Heart right ventricle (tissue), 16 donors: ENCODE measurements around the gene KPNA6. TPM values are rescaled to one million over a fixed set of nuclear protein-coding genes. Genes with fewer than 3 reads are reported as not detected.
A peak's percentile ranks its signal among the peaks of the same experiment; 100 is the strongest.
"Not testable (repeated sequence)": the region's sequence is repeated elsewhere in the genome, so short reads cannot be mapped to it uniquely, and the experiment has no call there.

Experiments used
- ATAC-seq, 8 donors: fragments of 200-7000 bp; cut with Tn5 transposase; one replicate each; pipeline ENCODE4 v1.9.1; 2020; ENCODE audit warnings: mild to moderate bottlenecking in 8 of 8, moderate library complexity in 8 of 8, moderate number of reproducible peaks in 1 of 8
- DNase-seq, 2 donors: peaks; one replicate each; pipeline ENCODE4 v3.0.0-alpha.2; 2020
- H3K27ac ChIP-seq, 10 donors: fragments of 200-600 bp; sonication (generic) in 2 of 10; one replicate each; pipeline versions ENCODE4 v1.5.0 to v1.8.0; 2020 to 2022; ENCODE audit warnings: mild to moderate bottlenecking in 3 of 10
- H3K27me3 ChIP-seq, 7 donors: fragments of 200-600 bp; one replicate each; pipeline ENCODE4 v1.8.0; 2021 to 2022; ENCODE audit warnings: mild to moderate bottlenecking in 2 of 7
- H3K36me3 ChIP-seq, 9 donors: fragments of 200-600 bp; sonication (generic) in 1 of 9; one replicate each; pipeline versions ENCODE4 v1.5.0 to v1.8.0; 2020 to 2022; ENCODE audit warnings: mild to moderate bottlenecking in 2 of 9
- H3K4me1 ChIP-seq, 9 donors: fragments of 200-600 bp; sonication (generic) in 1 of 9; one replicate each; pipeline versions ENCODE4 v1.5.0 to v1.8.0; 2020 to 2022; ENCODE audit warnings: mild to moderate bottlenecking in 4 of 9
- H3K4me3 ChIP-seq, 10 donors: fragments of 200-600 bp; sonication (generic) in 2 of 10; one replicate each; pipeline versions ENCODE4 v1.5.0 to v1.8.0; 2020 to 2022; ENCODE audit warnings: mild to moderate bottlenecking in 7 of 10, moderate library complexity in 2 of 10
- H3K9me3 ChIP-seq, 11 donors: fragments of 200-600 bp in 10 of 11; sonication (generic) in 2 of 11; one replicate each; pipeline versions ENCODE4 v1.5.0 to v1.8.0; 2013 to 2022; ENCODE audit warnings: mild to moderate bottlenecking in 2 of 11, control low read depth in 1 of 11, moderate library complexity in 1 of 11
- WGBS, 2 donors: extraction: QIAGEN DNeasy Blood & Tissue Kit; methylation state at CpG; one replicate each; pipeline ENCODE4 v1.1.7; 2013; ENCODE audit warnings: inconsistent platforms in 1 of 2; 5-methylcytosine and 5-hydroxymethylcytosine counted together
- intact Hi-C, 10 donors: fragments of 100-400 bp; cut with DNase I; formaldehyde crosslinking; loops; one replicate each; pipeline versions ENCODE4 v1.11.1 to v1.14.2; 2022
- polyA plus RNA-seq, 2 donors: library from polyadenylated mRNA; stranded (reverse); fragments of 200-250 nt; gene quantifications; one replicate each; pipeline ENCODE4 v1.2.3, GENCODE V29; 2013
- total RNA-seq, 10 donors: library from RNA; stranded (reverse); fragmentation: NEBNext Ultra II Directional in 3 of 10; extraction: Animal tissue kit (Norgen Biotek cat#: 25700) in 3 of 10; gene quantifications; one replicate each; pipeline versions ENCODE4 v1.2.1 to v1.2.4, GENCODE V29; 2021 to 2023
- TF ChIP-seq, protein P1 (sequence below), 9 donors: fragments of 200-600 bp; sonication (generic) in 2 of 9; IDR thresholded peaks; one replicate each; pipeline versions ENCODE4 v1.5.0 to v1.8.0; 2021 to 2022; ENCODE audit warnings: antibody characterized with exemption in 9 of 9, mild to moderate bottlenecking in 5 of 9, moderate library complexity in 1 of 9
- donor health status: Arrhythmogenic right ventricular cardiomyopathy.
- donor health status: ischemic (EF 13 %, LVEDD 7.1; RV severe dilation, severe dysfunction).
- donor health status: healthy with polysubstance abuse.
- donor health status: DM: no; HTN: yes; CAD: no.
- donor health status: DM: no; HTN: no; CAD: no.
- donor health status: ischemic (EF 25% LVEDD 6.9; RV normal size, moderate dysfunction).
- donor health status: ischemic (EF 25% LVEDD 5.7; RV mildly dilated, moderate dysfunction).
- donor health status: healthy.
- donor health status: DM: yes; HTN: yes; CAD: no.
- donor health status: Ischemic cardiomyopathy.
- donor health status: ischemic (EF 35%, LVEDD 5.7; RV mildly dilated, moderate dysfunction).
- donor health status: nonischemic (EF 11% LVEDD 7.7; RV severe dilation, severe dysfunction).
- donor health status: DM: yes; HTN: yes; CAD: no.
- donor health status: PGD.
- donor health status: ischemic (EF 29% LVEDD 5.4; RV normal size, mild dysfunction).
- donor health status: nonischemic (EF 23%, LVEDD 6.1; RV moderate dilation, normal function).

Gene KPNA6
- total and polyA plus RNA-seq, 12 donors = 10.2 to 92.5 (median 81.7) TPM

GRCh38 chr1:32063261-32063681 lies 44.6 kb upstream of the KPNA6 start:
- Histone ChIP-seq H3K4me1 (peaks cover 8 to 32% (median 28%) of the 10 kb centered on the region in 9 donors), H3K4me3 (no peak overlapping the region), H3K27me3 (no peaks in the 10 kb centered on the region), H3K36me3 (peaks cover 0 to 44% (median 7%) of the 10 kb centered on the region in 9 donors), H3K27ac (peak overlapping the region in 6 of 10 donors; percentile 33 to 73 (median 52)), H3K9me3 (no peaks in the 10 kb centered on the region)
- DNase-seq (no peak), ATAC-seq (peak; percentile 5 to 53 (median 44))
- intact Hi-C loops = loop anchor here in 3 of 10 donors (10.0 kb wide), 3 partner anchors 48 to 278 kb away; partner anchors contain the start of gene KHDRBS1 (in 2 of the 3)
- TF ChIP-seq, protein P1, sequence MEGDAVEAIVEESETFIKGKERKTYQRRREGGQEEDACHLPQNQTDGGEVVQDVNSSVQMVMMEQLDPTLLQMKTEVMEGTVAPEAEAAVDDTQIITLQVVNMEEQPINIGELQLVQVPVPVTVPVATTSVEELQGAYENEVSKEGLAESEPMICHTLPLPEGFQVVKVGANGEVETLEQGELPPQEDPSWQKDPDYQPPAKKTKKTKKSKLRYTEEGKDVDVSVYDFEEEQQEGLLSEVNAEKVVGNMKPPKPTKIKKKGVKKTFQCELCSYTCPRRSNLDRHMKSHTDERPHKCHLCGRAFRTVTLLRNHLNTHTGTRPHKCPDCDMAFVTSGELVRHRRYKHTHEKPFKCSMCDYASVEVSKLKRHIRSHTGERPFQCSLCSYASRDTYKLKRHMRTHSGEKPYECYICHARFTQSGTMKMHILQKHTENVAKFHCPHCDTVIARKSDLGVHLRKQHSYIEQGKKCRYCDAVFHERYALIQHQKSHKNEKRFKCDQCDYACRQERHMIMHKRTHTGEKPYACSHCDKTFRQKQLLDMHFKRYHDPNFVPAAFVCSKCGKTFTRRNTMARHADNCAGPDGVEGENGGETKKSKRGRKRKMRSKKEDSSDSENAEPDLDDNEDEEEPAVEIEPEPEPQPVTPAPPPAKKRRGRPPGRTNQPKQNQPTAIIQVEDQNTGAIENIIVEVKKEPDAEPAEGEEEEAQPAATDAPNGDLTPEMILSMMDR (IDR thresholded peaks at IDR 0.05) = peak in 8 of 9 donors; percentile 49 to 71 (median 60)
- WGBS, 2 donors = 11 to 21% methylated on average over 1 of the region's 1 CpG

GRCh38 chr1:32065613-32066488 lies 42.0 kb upstream of the KPNA6 start:
- intact Hi-C loops = loop anchor here in 3 of 10 donors (10.0 kb wide), 3 partner anchors 51 to 281 kb away; partner anchors contain the start of gene KHDRBS1 (in 2 of the 3)
- 74 to 77% methylated on average over 21 of the region's 21 CpGs for WGBS, 2 donors
- peak overlapping the region in 5 of 10 donors; percentile 8 to 59 (median 30) for H3K27ac ChIP-seq

GRCh38 chr1:32066489-32066873 lies 41.4 kb upstream of the KPNA6 start:
- intact Hi-C loops = loop anchor here in 3 of 10 donors (10.0 kb wide), 3 partner anchors 52 to 282 kb away; partner anchors contain the start of gene KHDRBS1 (in 2 of the 3)
- peak overlapping the region in 7 of 10 donors; percentile 2 to 59 (median 30) for H3K27ac ChIP-seq
- no peaks in the 10 kb centered on the region for H3K9me3 ChIP-seq
- peak; percentile 26 to 73 (median 64) for ATAC-seq
- DNase-seq = peak in 1 of 2 donors; percentile 76
- 18 to 25% methylated on average over 4 of the region's 4 CpGs for WGBS, 2 donors
- no peaks in the 10 kb centered on the region for H3K27me3 ChIP-seq
- H3K4me3 ChIP-seq = peak overlapping the region in 1 of 10 donors; percentile 3
- H3K36me3 ChIP-seq = peaks cover 0 to 12% (median 0%) of the 10 kb centered on the region in 9 donors
- H3K4me1 ChIP-seq = peaks cover 8 to 44% (median 29%) of the 10 kb centered on the region in 9 donors
- TF ChIP-seq, protein P1 (IDR thresholded peaks at IDR 0.05) = no peak

More at GRCh38 chr1:32065613-32066488, 42.0 kb upstream of the KPNA6 start:
- ATAC-seq = peak in 1 of 8 donors; percentile 44
- H3K9me3 ChIP-seq, H3K27me3 ChIP-seq, H3K4me3 ChIP-seq, DNase-seq: not testable (repeated sequence)
- peaks cover 0 to 19% (median 3%) of the 10 kb centered on the region in 9 donors for H3K36me3 ChIP-seq
- peaks cover 8 to 42% (median 28%) of the 10 kb centered on the region in 9 donors for H3K4me1 ChIP-seq

DNA sequence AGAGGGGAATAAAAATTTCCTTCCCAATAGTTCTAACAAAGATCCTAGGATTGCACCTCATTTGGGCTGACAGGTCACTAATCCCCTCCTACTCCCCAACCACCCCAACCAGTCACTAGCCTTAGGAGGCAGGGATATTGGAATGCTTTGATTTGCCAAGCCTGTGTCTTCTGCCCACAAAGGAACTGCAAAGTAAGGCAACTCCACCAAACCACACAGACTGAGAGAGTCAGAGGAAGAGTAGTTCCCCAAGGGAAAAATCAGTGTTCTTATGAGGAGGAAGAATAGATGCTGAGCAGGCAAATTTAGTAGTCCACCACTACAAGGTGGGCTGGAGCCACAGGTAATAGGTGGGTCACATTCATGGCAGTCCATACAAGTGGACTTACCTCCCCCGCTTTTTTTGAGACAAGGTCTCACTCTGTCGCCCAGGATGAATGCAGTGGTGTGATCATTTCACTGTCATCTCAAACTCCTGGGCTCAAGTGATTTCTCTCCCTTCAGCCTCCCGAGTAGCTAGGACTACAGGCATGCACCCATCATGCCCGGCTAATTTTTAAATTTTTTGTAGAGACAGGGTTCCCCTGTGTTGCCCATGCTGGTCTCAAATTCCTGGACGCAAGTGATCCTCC lies 38.8 kb upstream of the KPNA6 start:
- Histone ChIP-seq H3K4me3 (no peak overlapping the region), H3K9me3 (no peaks in the 10 kb centered on the region), H3K4me1 (peaks cover 7 to 59% (median 28%) of the 10 kb centered on the region in 9 donors), H3K27me3 (no peaks in the 10 kb centered on the region), H3K27ac (no peak overlapping the region), H3K36me3 (peaks cover 0 to 7% (median 0%) of the 10 kb centered on the region in 9 donors)
- DNase-seq (no peak), ATAC-seq (no peak)
- WGBS, 2 donors = 74 to 77% methylated on average over 5 of the region's 5 CpGs
- intact Hi-C loops = loop anchor here in 3 of 10 donors (10.0 kb wide), 3 partner anchors 54 to 284 kb away; partner anchors contain the start of gene KHDRBS1 (in 2 of the 3)
- TF ChIP-seq, protein P1 (IDR thresholded peaks at IDR 0.05) = no peak
